Measurements from ENCODE around the gene CRYBG3.
A peak's percentile ranks its signal among the peaks of the same experiment; 100 is the strongest.

Gene CRYBG3

GRCh38 chr3:97838393-97838792 is 16.6 kb downstream of the CRYBG3 start:
- DNase-seq (ENCODE audit: low read depth) = no peak

GRCh38 chr3:97839944-97840343 is 18.1 kb downstream of the CRYBG3 start:
- DNase-seq (ENCODE audit: low read depth) = no peak

GRCh38 chr3:97841304-97841703 is 19.5 kb downstream of the CRYBG3 start:
- no peak for DNase-seq (ENCODE audit: low read depth)

- no peak for DNase-seq (ENCODE audit: low read depth)
These were observed 20.1 kb downstream of the CRYBG3 start for GRCh38 chr3:97841956-97842355.

GRCh38 chr3:97848779-97849178 is 27.0 kb downstream of the CRYBG3 start:
- no peak for DNase-seq (ENCODE audit: low read depth)

- no peak for DNase-seq (ENCODE audit: low read depth)
These were observed 35.6 kb downstream of the CRYBG3 start for GRCh38 chr3:97857401-97857800.

- no peak for DNase-seq (ENCODE audit: low read depth)
These were observed 38.6 kb downstream of the CRYBG3 start for GRCh38 chr3:97860364-97860763.

- no peak for DNase-seq (ENCODE audit: low read depth)
These were observed 40.8 kb downstream of the CRYBG3 start for GRCh38 chr3:97862582-97862981.

GRCh38 chr3:97863031-97863430 is 41.2 kb downstream of the CRYBG3 start:
- no peak for DNase-seq (ENCODE audit: low read depth)

GRCh38 chr3:97863775-97864174 is 42.0 kb downstream of the CRYBG3 start:
- no peak for DNase-seq (ENCODE audit: low read depth)

GRCh38 chr3:97871186-97871585 is 49.4 kb downstream of the CRYBG3 start:
- DNase-seq (ENCODE audit: low read depth) = no peak

GRCh38 chr3:97871801-97872524 is 50.2 kb downstream of the CRYBG3 start:
- DNase-seq (ENCODE audit: low read depth) = peak; percentile 40

- DNase-seq (ENCODE audit: low read depth) = no peak
These were observed 50.8 kb downstream of the CRYBG3 start for GRCh38 chr3:97872525-97873042.

- DNase-seq (ENCODE audit: low read depth) = no peak
These were observed 58.5 kb downstream of the CRYBG3 start for GRCh38 chr3:97880267-97880666.

- DNase-seq (ENCODE audit: low read depth) = peak; percentile 15
These were observed 61.3 kb downstream of the CRYBG3 start for GRCh38 chr3:97882975-97883598.

- DNase-seq (ENCODE audit: low read depth) = no peak
These were observed 61.9 kb downstream of the CRYBG3 start for GRCh38 chr3:97883736-97884135.

- no peak for DNase-seq (ENCODE audit: low read depth)
These were observed 62.8 kb downstream of the CRYBG3 start for GRCh38 chr3:97884586-97885123.

- no peak for DNase-seq (ENCODE audit: low read depth)
These were observed 64.4 kb downstream of the CRYBG3 start for GRCh38 chr3:97885931-97886824.

GRCh38 chr3:97889814-97890213 is 68.0 kb downstream of the CRYBG3 start:
- no peak for DNase-seq (ENCODE audit: low read depth)

GRCh38 chr3:97892852-97893251 is 71.0 kb downstream of the CRYBG3 start:
- no peak for DNase-seq (ENCODE audit: low read depth)

- DNase-seq (ENCODE audit: low read depth) = no peak
These were observed 73.4 kb downstream of the CRYBG3 start for GRCh38 chr3:97895216-97895615.

- no peak for DNase-seq (ENCODE audit: low read depth)
These were observed 74.3 kb downstream of the CRYBG3 start for GRCh38 chr3:97896129-97896528.
